H1 (cell line): ENCODE measurements around the gene ELMO1. TPM values are rescaled to one million over a fixed set of nuclear protein-coding genes. Genes with fewer than 3 reads are reported as not detected.

Source experiments
- CTCF ChIA-PET: fragments of 300-600 bp; sonication (Branson Sonifier 250); formaldehyde crosslinking; loops from one replicate; lab custom pipeline; 2021; ENCODE audit not compliant: partially characterized antibody; lab: Charles Lee
- POLR2A ChIA-PET: fragments of 300-600 bp; sonication (Branson Sonifier 250); formaldehyde crosslinking; loops from one replicate; lab custom pipeline; 2021; ENCODE audit warnings: inconsistent platforms; ENCODE audit not compliant: partially characterized antibody; lab: Charles Lee
- DNase-seq, 2 experiments: peaks; one replicate each; pipeline versions ENCODE4 v3.0.0 to v3.0.0-alpha.2; 2010 to 2022; ENCODE audit warnings: low spot score in 2 of 2, low read depth in 1 of 2, mixed read lengths in 1 of 2
- FAIRE-seq: peaks from 2 replicates; lab custom pipeline; 2011; peaks lifted over from hg19 to GRCh38; lab: Jason Lieb, UNC
- H2AFZ ChIP-seq: 2 replicates; pipeline ENCODE4 v1.8.1; 2012; ENCODE audit warnings: low read length, inconsistent platforms
- H2AK5ac ChIP-seq: 2 replicates; pipeline ENCODE4 v1.6.1; 2013; ENCODE audit warnings: low read depth, low read length
- H2BK120ac ChIP-seq: replicated peaks from 2 replicates; pipeline ENCODE3; 2013; ENCODE audit warnings: low read depth, low read length, inconsistent platforms
- H2BK12ac ChIP-seq: 2 replicates; pipeline ENCODE4 v1.6.1; 2013; ENCODE audit warnings: low read depth, low read length
- H2BK15ac ChIP-seq: 2 replicates; pipeline ENCODE4 v1.6.1; 2013; ENCODE audit warnings: low read length
- H2BK20ac ChIP-seq: 2 replicates; pipeline ENCODE4 v1.6.1; 2013; ENCODE audit warnings: low read length
- H2BK5ac ChIP-seq: 2 replicates; pipeline ENCODE4 v1.6.1; 2013; ENCODE audit warnings: low read depth, low read length
- H3K14ac ChIP-seq: 2 replicates; pipeline ENCODE4 v1.6.1; 2013; ENCODE audit warnings: inconsistent platforms; ENCODE audit not compliant: insufficient read length
- H3K18ac ChIP-seq: 2 replicates; pipeline ENCODE4 v1.6.1; 2013; ENCODE audit warnings: low read length; ENCODE audit errors: extremely low read depth
- H3K23ac ChIP-seq: 2 replicates; pipeline ENCODE4 v1.6.1; 2013; ENCODE audit warnings: inconsistent platforms; ENCODE audit not compliant: insufficient read length
- H3K23me2 ChIP-seq: 2 replicates; pipeline ENCODE4 v1.6.1; 2013; ENCODE audit warnings: low read depth, low read length
- H3K27ac ChIP-seq: 2 replicates; pipeline ENCODE4 v1.6.1; 2011; ENCODE audit warnings: low read depth, low read length, inconsistent platforms
- H3K27me3 ChIP-seq, 4 experiments: replicated peaks in 1 of 4; 1 replicate in 1 of 4; 2 replicates in 3 of 4; pipeline versions ENCODE4 v1.6.1 to v1.8.1; 2011 to 2013; ENCODE audit warnings: low read length in 3 of 4, mild to moderate bottlenecking in 3 of 4, inconsistent platforms in 2 of 4, mixed read lengths in 2 of 4, moderate library complexity in 1 of 4; ENCODE audit not compliant: control insufficient read depth in 3 of 4, insufficient read depth in 3 of 4; ENCODE audit errors: extremely low read depth in 1 of 4
- H3K36me3 ChIP-seq, 4 experiments: 2 replicates each; pipeline versions ENCODE4 v1.6.1 to v1.8.1; 2011 to 2013; ENCODE audit warnings: mild to moderate bottlenecking in 4 of 4, low read length in 3 of 4, moderate library complexity in 2 of 4, control low read depth in 1 of 4, inconsistent platforms in 1 of 4; ENCODE audit not compliant: insufficient read depth in 4 of 4, control insufficient read depth in 2 of 4
- H3K4ac ChIP-seq: replicated peaks from 2 replicates; pipeline ENCODE3; 2013; ENCODE audit warnings: low read length, low read depth, mixed read lengths, inconsistent platforms; ENCODE audit not compliant: insufficient read length
- H3K4me1 ChIP-seq, 4 experiments: replicated peaks in 1 of 4; 1 replicate in 1 of 4; 2 replicates in 3 of 4; pipeline versions ENCODE4 v1.6.1 to v1.8.1; 2011 to 2013; ENCODE audit warnings: low read length in 3 of 4, inconsistent platforms in 2 of 4, mixed read lengths in 1 of 4; ENCODE audit not compliant: insufficient read depth in 4 of 4, control insufficient read depth in 3 of 4
- H3K4me2 ChIP-seq, 2 experiments: 2 replicates each; pipeline versions ENCODE4 v1.6.1 to v1.8.1; 2011 to 2013; ENCODE audit warnings: low read depth in 2 of 2, low read length in 2 of 2, control low read depth in 1 of 2, inconsistent platforms in 1 of 2, mild to moderate bottlenecking in 1 of 2; ENCODE audit not compliant: insufficient read depth in 1 of 2
- H3K4me3 ChIP-seq, 4 experiments: fragments of 200-600, 300-600 bp in 1 of 4; sonication (generic), shearing (Covaris generic), sonication (Bioruptor Twin) in 1 of 4; 2 replicates each; pipeline versions ENCODE4 v1.5.1 to v1.8.1; 2011 to 2016; ENCODE audit warnings: low read length in 4 of 4, low read depth in 3 of 4, control low read depth in 2 of 4, inconsistent platforms in 2 of 4, mild to moderate bottlenecking in 2 of 4, mixed read lengths in 1 of 4, moderate library complexity in 1 of 4; ENCODE audit not compliant: insufficient read depth in 2 of 4; ENCODE audit errors: extremely low read depth in 1 of 4
- H3K56ac ChIP-seq: replicated peaks from 2 replicates; pipeline ENCODE3; 2013; ENCODE audit warnings: low read depth, mild to moderate bottlenecking, mixed read lengths, low read length, inconsistent platforms; ENCODE audit not compliant: insufficient read length
- H3K79me1 ChIP-seq: 2 replicates; pipeline ENCODE4 v1.6.1; 2013; ENCODE audit warnings: low read depth, low read length, control low read depth
- H3K79me2 ChIP-seq, 2 experiments: 2 replicates each; pipeline versions ENCODE4 v1.6.1 to v1.8.1; 2012 to 2013; ENCODE audit warnings: low read length in 2 of 2, mild to moderate bottlenecking in 2 of 2, inconsistent platforms in 1 of 2; ENCODE audit not compliant: insufficient read depth in 2 of 2, control insufficient read depth in 1 of 2
- H3K9ac ChIP-seq, 4 experiments: replicated peaks in 1 of 4; 1 replicate in 1 of 4; 2 replicates in 3 of 4; pipeline versions ENCODE4 v1.6.1 to v1.8.1; 2011 to 2013; ENCODE audit warnings: low read depth in 3 of 4, low read length in 3 of 4, control low read depth in 2 of 4, mild to moderate bottlenecking in 2 of 4, moderate library complexity in 2 of 4, inconsistent platforms in 1 of 4; ENCODE audit errors: extremely low read depth in 1 of 4
- H3K9me3 ChIP-seq, 2 experiments: 2 replicates each; pipeline versions ENCODE4 v1.6.1 to v1.8.1; 2012 to 2013; ENCODE audit warnings: mild to moderate bottlenecking in 2 of 2, moderate library complexity in 2 of 2, control low read depth in 1 of 2, inconsistent platforms in 1 of 2, low read depth in 1 of 2, low read length in 1 of 2, mixed read lengths in 1 of 2; ENCODE audit not compliant: insufficient read depth in 2 of 2
- H4K20me1 ChIP-seq, 2 experiments: replicated peaks in 1 of 2; 2 replicates each; pipeline versions ENCODE3 to v1.8.1; 2011 to 2013; ENCODE audit warnings: inconsistent platforms in 2 of 2, low read length in 2 of 2, mild to moderate bottlenecking in 1 of 2; ENCODE audit not compliant: insufficient read depth in 2 of 2, control insufficient read depth in 1 of 2
- H4K5ac ChIP-seq: 2 replicates; pipeline ENCODE4 v1.6.1; 2013; ENCODE audit warnings: low read length, low read depth, mixed read lengths, inconsistent platforms; ENCODE audit not compliant: insufficient read length
- H4K8ac ChIP-seq: 2 replicates; pipeline ENCODE4 v1.8.0; 2013; ENCODE audit warnings: mild to moderate bottlenecking, moderate library complexity, low read length, inconsistent platforms; ENCODE audit not compliant: insufficient read depth; ENCODE audit errors: extremely low read depth
- H4K91ac ChIP-seq: replicated peaks from 2 replicates; pipeline ENCODE3; 2013; ENCODE audit warnings: low read length, mixed read lengths, inconsistent platforms; ENCODE audit not compliant: insufficient read length
- CEBPB ChIP-seq: IDR thresholded peaks from 2 replicates; pipeline ENCODE4 v1.6.1; 2012; ENCODE audit warnings: low read depth, low read length
- EP300 ChIP-seq, 2 experiments: IDR thresholded peaks; 1 replicate in 1 of 2; 2 replicates in 1 of 2; pipeline ENCODE4 v1.6.1; 2011 to 2012; ENCODE audit warnings: low read depth in 2 of 2, low read length in 2 of 2, mild to moderate bottlenecking in 2 of 2, borderline replicate concordance in 1 of 2, inconsistent platforms in 1 of 2, moderate library complexity in 1 of 2
- KDM1A ChIP-seq: fragments of 200-600, 300-600 bp; sonication (generic); IDR thresholded peaks from 2 replicates; pipeline ENCODE4 v1.7.1; 2016; ENCODE audit warnings: mild to moderate bottlenecking, low read length, borderline replicate concordance
- NRF1 ChIP-seq: IDR thresholded peaks from 2 replicates; pipeline ENCODE4 v1.6.1; 2011; ENCODE audit warnings: mild to moderate bottlenecking, low read depth, low read length, improper control_type of control experiment
- POLR2AphosphoS5 ChIP-seq: IDR thresholded peaks from 2 replicates; pipeline ENCODE4 v1.6.1; 2011; ENCODE audit warnings: low read depth, low read length
- SIN3A ChIP-seq, 2 experiments: IDR thresholded peaks in 1 of 2; conservative IDR thresholded peaks in 1 of 2; 2 replicates each; pipeline ENCODE4 v1.6.1; 2011 to 2012; ENCODE audit warnings: low read length in 2 of 2, improper control_type of control experiment in 1 of 2, low read depth in 1 of 2, mild to moderate bottlenecking in 1 of 2
- SIX5 ChIP-seq: IDR thresholded peaks from 2 replicates; pipeline ENCODE4 v1.6.1; 2011; ENCODE audit warnings: mild to moderate bottlenecking, low read depth, low read length
- TCF12 ChIP-seq: IDR thresholded peaks from 2 replicates; pipeline ENCODE4 v1.6.1; 2011; ENCODE audit warnings: low read depth, mild to moderate bottlenecking, low read length
- WGBS, 2 experiments: shearing (Covaris generic) in 1 of 2; methylation state at CpG; one replicate each; pipeline versions ENCODE4 v1.1.6 to v1.1.7; 2013 to 2015; ENCODE audit warnings: low lambda C conversion rate in 2 of 2, mixed read lengths in 2 of 2, inconsistent platforms in 1 of 2, low coverage in 1 of 2, missing lambda C conversion rate in 1 of 2; ENCODE audit not compliant: insufficient replicate concordance in 2 of 2, insufficient coverage in 1 of 2, insufficient read length in 1 of 2; ENCODE audit errors: extremely low coverage in 1 of 2, missing lambda C conversion rate in 1 of 2; 5-methylcytosine and 5-hydroxymethylcytosine counted together
- polyA plus RNA-seq, 7 experiments: library from polyadenylated mRNA; depleted of rRNA in 3 of 7; stranded (reverse) in 5 of 7; unstranded in 2 of 7; fragments of >200 nt in 5 of 7; fragments of 200-250 nt in 2 of 7; gene quantifications; 1 replicate in 5 of 7; 2 replicates in 1 of 7; 4 replicates in 1 of 7; pipeline versions ENCODE4 v1.2.1 to v1.2.3, GENCODE V29; 2011 to 2013; ENCODE audit warnings: missing spikeins in 2 of 7, mixed read lengths in 2 of 7
- total RNA-seq: library from RNA; stranded (reverse); fragmentation: NEBNext Ultra II Directional; extraction: Animal tissue kit (Norgen Biotek cat#: 25700); gene quantifications from 2 replicates; pipeline ENCODE4 v1.2.1, GENCODE V29; 2021
- TF ChIP-seq, protein P1 (sequence below): IDR thresholded peaks from 2 replicates; pipeline ENCODE4 v1.6.1; 2011; ENCODE audit warnings: low read length, improper control_type of control experiment
- TF ChIP-seq, protein P2 (sequence below): IDR thresholded peaks from 2 replicates; pipeline ENCODE4 v1.6.1; 2011; ENCODE audit warnings: low read depth, mild to moderate bottlenecking, low read length; ENCODE audit not compliant: insufficient read depth

Gene ELMO1
- total and polyA plus RNA-seq, 2 of the 8 experiments (the other 6 are each of a cell fraction or from before 2014, with no cell fraction given): 18.4 to 21.0 TPM

DNA sequence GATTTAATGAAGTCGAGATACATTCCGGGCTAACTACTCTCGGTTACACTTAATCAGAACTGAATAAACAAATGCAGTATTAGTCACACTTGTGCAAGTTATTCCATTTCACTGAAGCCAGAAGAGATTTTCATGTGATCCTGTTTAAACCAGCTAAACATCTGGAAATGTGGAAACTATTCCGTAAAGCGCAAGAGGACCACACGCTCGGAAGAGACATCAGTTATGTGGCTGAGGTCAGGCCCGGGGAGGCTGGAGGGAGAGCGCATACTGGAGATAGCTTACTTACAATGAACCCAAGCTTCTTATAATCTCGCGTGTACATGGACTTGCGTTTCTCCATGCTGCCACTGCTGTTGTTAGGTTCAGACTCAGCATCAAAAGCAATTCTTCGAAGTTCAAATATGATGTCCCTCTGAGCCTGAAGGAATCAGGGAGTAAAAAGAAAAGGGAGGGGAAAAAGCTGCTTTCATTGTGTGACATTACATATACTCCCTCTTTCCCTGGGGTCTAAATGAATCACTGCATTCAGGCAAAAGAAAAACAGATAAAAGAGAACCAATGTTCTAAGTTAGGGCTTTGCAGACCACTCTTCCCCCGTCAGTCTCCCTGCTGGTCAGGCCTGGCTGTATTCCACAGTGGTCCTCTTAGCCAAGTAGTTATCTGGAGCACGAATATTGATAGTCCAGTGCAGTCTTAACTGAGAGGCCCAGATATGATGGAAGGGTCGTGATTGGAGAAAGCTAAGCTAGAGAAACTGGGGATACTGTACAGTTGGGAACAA is 237.4 kb downstream of the ELMO1 start:
- Histone ChIP-seq H2BK15ac (no peak overlapping the region), H2AFZ (no peak overlapping the region), H3K79me2 (no peaks in the 10 kb centered on the region), H3K9ac (no peak overlapping the region), H3K27me3 (no peaks in the 10 kb centered on the region), H3K14ac (no peak overlapping the region), H4K91ac (no peak overlapping the region), H4K5ac (no peak overlapping the region), H3K23ac (no peak overlapping the region), H4K8ac (no peak overlapping the region), H3K4ac (no peak overlapping the region), H2BK12ac (no peak overlapping the region), H2BK5ac (no peak overlapping the region), H3K18ac (no peak overlapping the region), H3K23me2 (no peaks in the 10 kb centered on the region), H3K4me2 (no peak overlapping the region), H3K79me1 (no peaks in the 10 kb centered on the region), H3K36me3 (0 out of 8 replicates have a peak, but pooled peaks cover 0 to 3% (median 0%) of the 10 kb centered on the region in 4 experiments), H2AK5ac (no peak overlapping the region), H3K27ac (no peak overlapping the region), H2BK120ac (no peak overlapping the region), H3K9me3 (no peaks in the 10 kb centered on the region), H2BK20ac (no peak overlapping the region), H3K4me3 (no peak overlapping the region), H3K4me1 (peaks cover 2 to 10% (median 7%) of the 10 kb centered on the region in 4 experiments; a peak in 6 of 7 replicates), H4K20me1 (no peaks in the 10 kb centered on the region), H3K56ac (no peak overlapping the region)
- no peak for FAIRE-seq
- DNase-seq: no peak
- ChIA-PET CTCF (interaction anchor here (0.7 to 2.5 kb wide), 5 partner anchors 10 to 284 kb away, joined by 3 to 10 read pairs (median 7); no protein-coding TSS in a partner anchor), POLR2A (no interaction called here)
- WGBS, 2 experiments: 92% methylated on average over 16 of the region's 16 CpGs; no CpG with 5 or more reads in 1 of the 2 experiments
- TF ChIP-seq SIN3A (conservative IDR thresholded peaks at IDR 0.05 in 1 of 2, IDR thresholded peaks at IDR 0.05 in 1 of 2; ENCODE audit: low read depth in 1 of 2, low read length in 2 of 2): no peak
- TF ChIP-seq CEBPB: no peak
- TF ChIP-seq POLR2AphosphoS5: no peak
- TF ChIP-seq, protein P1, sequence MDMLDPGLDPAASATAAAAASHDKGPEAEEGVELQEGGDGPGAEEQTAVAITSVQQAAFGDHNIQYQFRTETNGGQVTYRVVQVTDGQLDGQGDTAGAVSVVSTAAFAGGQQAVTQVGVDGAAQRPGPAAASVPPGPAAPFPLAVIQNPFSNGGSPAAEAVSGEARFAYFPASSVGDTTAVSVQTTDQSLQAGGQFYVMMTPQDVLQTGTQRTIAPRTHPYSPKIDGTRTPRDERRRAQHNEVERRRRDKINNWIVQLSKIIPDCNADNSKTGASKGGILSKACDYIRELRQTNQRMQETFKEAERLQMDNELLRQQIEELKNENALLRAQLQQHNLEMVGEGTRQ: no peak
- TF ChIP-seq, protein P2, sequence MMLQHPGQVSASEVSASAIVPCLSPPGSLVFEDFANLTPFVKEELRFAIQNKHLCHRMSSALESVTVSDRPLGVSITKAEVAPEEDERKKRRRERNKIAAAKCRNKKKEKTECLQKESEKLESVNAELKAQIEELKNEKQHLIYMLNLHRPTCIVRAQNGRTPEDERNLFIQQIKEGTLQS: no peak
- TF ChIP-seq SIX5: no peak
- TF ChIP-seq NRF1: no peak
- TF ChIP-seq TCF12: no peak
- TF ChIP-seq KDM1A: no peak
- TF ChIP-seq EP300 (IDR thresholded peaks at IDR 0.05; ENCODE audit: borderline replicate concordance in 1 of 2, low read depth in 2 of 2, low read length in 2 of 2): no peak
